Measurements from ENCODE around the gene LRRC7.
A peak's percentile ranks its signal among the peaks of the same experiment; 100 is the strongest.
"Not testable (repeated sequence)": the region's sequence is repeated elsewhere in the genome, so short reads cannot be mapped to it uniquely, and the experiment has no call there.

The LRRC7 gene

DNA sequence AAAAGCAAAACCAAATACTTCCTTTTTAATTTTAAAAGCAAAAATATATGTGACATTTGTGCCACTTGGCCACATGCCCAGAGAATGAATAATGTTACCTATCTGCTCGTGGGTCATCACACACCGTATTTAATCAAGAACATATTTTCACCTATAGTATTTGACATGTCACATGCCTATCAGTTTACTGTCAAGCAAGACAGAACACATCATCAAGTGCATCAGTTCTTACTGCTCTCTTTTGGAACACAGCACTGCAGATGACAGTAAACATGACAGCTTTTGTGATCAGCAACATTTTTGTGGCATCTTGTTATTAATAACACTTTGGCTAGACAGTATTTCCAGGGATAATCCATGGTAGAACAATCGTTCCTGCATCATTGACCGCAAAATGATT, 134.4 kb downstream of the LRRC7 start:
- DNase-seq = no peak

DNA sequence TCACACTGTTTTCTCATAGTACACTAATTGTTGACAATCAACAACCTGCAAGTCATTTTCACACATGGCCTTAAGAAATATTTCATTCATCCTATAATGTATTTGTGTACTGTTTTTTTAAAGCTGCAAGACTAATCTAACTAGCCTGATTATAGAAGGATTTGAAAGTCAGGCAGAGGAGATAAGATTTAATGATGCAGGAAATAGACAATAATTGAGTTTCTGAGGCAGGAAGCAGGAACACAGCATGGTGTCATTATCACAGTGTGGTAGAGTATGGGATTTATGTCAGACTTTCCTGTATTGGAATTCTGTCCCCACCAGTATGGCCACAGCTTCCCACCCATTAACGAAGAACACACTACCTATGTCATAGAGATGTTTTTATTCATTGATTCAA, 138.8 kb downstream of the LRRC7 start:
- no peak for DNase-seq

GRCh38 chr1:69707103-69707502, 139.4 kb downstream of the LRRC7 start:
- no peak for DNase-seq

DNA sequence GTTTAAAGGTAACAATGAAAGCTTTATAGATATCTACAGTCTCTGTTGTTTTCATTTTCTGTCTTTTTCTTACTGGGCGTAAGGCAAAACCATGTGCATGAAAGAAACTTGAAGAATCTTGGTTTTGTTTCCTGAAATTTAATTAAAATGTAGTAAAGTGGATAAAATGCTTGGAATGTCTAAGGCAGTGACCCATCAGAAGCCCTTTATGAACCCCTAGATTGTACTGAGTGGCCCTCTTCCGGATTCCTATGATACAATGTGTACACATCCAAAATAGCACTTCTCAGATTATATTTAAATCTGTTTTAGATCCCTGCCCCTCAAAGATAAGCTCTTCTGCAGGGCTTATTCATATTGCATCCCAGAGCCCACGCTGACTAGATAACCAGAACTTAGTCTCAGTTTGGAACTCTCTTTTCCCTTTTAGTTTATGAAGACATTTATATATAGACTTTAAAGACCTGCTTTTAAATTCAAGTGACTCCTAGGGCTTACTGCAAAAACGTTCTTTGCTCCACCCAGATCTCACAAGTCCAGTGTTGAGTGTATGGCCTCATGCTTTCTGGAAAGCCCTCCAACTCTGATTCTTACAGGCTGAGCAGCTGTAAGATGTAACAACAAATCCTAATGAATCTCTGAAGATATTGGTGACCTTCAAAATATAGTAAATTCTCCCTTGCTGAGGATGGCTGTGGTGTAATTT, 142.9 kb downstream of the LRRC7 start:
- DNase-seq = no peak

DNA sequence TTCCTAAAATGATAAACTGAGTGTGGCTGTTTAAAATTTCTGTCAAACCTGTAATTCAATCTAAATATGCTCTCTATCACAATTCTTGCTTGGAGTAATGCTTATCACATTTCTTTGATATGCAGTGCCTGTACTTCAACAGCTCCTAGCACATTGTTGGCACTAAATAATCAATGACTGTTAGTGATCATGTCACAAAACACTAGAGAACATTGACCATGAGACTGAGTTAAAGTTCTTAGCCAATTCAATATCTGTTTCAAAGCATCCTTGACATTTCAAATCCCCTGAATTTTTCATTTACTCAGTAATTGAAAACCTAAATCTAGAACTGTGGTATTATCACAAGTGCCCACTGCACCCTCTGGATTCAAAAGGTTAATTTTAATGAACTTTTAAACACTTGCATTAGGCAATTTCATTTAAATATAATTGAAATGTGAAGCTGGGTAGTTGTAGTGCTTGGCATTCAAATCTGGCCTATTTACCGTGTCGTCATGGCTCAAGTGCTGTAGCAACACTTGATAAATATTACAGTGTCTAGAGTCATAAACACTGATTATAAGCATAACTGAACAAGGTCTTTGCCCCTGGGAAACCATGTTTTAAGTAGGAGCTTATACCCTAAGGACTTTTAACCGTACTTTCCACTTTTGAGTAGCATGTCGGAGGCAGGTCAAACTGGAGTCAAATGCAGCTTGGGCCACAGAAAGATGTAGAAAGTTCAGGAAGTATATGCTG, 143.6 kb downstream of the LRRC7 start:
- DNase-seq = no peak

- not testable (repeated sequence) for DNase-seq
These were observed 150.1 kb downstream of the LRRC7 start for GRCh38 chr1:69717834-69718233.

- no peak for DNase-seq
These were observed 160.5 kb downstream of the LRRC7 start for GRCh38 chr1:69728206-69728605.

DNA sequence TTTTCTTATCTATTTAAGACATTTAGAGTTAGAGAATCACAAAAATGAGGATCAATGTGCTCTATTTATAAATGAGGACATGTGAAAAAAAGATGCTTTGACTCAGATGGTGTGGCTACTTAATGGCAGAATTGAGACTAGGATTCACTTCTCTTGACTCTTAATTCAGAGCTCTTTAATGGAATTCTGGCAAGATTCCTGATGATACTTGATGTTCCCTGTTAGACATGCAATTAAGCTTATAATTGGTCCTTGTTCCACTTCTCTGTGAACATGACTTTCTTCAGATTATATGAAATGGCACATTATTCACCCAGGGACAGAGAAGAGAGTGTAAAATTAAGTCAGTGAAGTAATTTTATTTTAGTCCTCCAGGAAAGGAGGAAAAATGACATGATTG, 165.3 kb downstream of the LRRC7 start:
- DNase-seq = no peak

- DNase-seq = peak in 1 of 5 experiments; percentile 38
These were observed 169.9 kb downstream of the LRRC7 start for GRCh38 chr1:69737527-69738185.

DNA sequence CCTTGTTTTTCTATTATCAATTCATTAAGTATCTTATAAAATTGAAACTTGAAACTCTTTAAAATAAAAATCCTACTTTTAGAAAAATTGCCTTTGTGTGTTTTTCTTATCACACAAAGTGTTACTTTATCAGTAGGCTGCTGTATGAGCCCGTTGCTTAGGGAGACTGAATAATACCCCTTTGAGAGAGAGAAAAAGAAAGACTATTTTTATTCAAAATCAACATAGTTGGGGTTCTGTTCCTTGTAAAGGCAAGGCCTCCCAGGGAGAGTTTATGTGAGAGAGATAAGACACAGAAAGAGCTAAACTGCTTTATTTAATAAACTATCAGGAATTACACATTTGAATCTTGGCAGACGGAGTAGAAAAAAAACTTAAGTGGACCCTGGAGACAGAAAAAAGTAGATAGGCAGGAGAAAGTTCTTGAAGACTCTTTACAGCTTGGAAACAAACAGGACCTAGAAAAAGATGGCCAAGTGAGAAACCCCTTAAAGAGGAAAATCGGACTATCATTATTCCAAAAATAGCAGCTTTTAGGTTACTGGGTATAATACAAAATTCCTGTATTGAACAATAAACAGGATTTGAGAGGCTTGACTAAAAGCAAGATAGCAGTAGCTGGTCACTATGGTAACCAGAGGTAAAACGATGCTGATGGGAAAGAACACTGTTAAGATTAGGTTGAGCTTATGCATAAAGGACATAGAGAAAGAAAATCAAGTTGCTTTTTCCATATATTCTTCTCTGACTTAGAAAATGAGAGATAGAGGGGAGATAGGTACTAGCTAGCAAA, 170.9 kb downstream of the LRRC7 start:
- DNase-seq = no peak

DNA sequence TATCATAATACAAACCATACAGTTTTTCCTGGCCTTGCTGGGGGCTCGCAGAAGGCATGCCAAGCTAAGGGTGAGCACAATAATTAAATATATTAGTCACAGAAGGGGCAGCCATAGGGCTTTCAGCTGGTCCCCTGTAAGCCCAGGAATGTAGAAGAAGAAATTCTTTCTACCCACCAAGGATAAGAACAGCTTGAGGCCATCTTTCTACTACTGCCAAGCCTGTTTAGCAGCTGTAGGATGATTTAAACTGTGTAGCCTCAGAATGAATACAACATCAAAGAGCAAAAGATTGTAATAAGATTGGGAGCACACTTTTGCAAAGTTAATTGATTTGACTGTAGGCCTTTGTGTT, 171.5 kb downstream of the LRRC7 start:
- no peak for DNase-seq

DNA sequence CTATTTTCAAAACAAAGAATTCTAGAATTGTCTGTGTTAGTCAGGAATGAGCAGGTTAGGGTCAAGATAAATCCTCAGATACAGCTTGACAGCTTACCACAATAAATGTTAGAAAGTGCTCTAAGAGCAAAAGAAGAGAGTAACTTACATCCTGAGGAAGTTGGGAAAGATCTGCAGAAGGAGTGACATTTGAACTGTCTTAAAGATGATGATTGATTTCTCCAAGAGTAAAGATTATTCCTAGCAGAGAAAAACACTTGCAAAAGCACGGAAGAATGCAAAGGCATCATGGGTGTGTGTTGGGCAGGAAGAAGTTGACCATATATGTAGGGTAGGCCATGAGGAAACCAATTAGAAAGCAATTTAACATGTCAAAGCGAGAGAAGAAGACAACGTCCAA, 175.4 kb downstream of the LRRC7 start:
- no peak for DNase-seq

DNA sequence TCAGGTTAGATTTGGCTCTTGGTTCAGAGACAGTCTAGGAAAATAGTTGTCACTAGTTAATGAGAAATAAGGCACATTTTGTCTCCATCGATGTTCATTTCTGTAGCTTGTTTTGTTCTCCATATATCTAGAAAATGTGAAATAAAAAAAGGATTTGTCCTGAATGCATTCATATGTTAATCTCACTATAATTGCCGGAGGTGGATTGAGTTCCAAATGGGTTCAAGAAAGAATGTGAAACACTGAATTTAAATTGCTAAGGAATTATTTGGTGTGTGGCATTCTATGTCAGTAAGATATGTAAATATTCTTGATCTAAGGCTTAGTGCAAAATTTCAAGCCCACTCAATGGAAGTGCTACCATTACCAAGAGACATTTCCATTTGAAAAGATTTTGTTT, 176.7 kb downstream of the LRRC7 start:
- no peak for DNase-seq

DNA sequence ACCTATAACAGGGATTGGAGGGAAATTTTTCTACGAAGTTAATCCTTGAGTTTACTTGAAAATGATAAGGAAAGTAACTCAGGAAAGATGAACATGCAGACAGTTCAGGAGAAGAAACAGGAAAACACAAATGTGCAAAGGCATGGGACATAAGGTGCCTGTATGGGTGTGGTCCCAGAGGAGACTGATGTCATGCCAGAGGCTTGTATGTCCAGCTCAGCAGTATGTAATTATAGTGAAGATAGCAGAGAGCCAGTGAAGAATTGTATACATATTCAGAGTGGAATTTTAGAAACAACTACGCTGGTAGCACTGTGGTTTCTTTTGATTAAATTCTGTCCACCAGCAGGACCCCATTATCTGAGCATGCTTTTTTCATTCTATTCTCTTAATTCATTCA, 179.5 kb downstream of the LRRC7 start:
- no peak for DNase-seq

- DNase-seq = no peak
These were observed 182.9 kb downstream of the LRRC7 start for GRCh38 chr1:69750638-69751037.

GRCh38 chr1:69752831-69753230, 185.1 kb downstream of the LRRC7 start:
- no peak for DNase-seq

GRCh38 chr1:69754521-69754920, 186.8 kb downstream of the LRRC7 start:
- no peak for DNase-seq

- no peak for DNase-seq
These were observed 187.9 kb downstream of the LRRC7 start for GRCh38 chr1:69755647-69756046.

DNA sequence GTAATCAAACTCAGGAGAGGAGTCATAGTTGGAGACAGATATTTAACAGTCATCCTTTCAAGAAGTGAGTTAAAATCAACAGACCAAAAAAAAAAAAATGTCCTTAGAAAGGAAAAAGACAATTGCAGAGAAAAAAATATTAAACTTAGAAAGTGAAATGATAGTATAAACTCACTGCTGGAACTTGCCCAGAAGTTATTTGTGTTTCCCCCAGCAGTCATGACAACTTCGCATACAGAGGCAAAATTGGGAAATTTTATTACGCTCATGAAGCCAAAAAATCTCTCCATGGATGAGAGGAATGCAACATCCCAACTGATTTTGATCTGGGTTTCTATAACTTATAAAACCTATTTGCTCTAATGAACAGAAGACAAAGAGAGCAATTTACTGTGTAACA, 198.2 kb downstream of the LRRC7 start:
- no peak for DNase-seq

DNA sequence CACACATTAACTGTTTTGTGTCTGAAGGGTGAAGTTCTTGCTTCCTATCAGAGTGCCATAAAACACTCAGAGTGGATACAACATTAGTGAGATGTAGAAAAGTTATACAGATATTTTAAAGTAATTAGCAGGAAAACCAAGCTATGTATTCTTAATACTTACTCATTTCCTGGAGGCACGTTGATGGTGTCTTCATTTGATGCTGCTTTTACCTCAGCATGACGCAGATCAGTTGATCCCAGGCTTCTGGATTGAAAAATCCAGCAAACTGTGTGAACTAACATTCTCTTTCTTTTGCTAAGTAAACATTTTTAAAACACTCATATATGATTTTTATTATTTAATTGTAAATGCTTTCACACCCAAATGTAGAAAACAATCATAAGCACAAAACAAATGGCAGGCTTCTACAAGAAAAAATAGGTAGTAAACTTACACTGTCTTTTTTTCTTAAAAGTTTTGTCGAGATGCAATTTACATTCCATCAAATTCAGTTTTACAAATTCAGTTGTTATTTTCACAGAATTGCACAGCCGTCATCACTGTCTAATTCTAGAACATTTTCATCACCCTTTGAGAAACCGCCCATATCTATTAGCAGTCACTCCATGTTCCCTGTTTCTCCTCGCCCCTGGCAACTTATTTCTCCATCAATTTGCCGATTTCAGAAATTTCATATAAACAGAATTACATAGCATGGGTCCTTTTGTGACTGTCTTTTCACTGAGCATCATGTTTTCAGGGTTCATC, 198.9 kb downstream of the LRRC7 start:
- no peak for DNase-seq

DNA sequence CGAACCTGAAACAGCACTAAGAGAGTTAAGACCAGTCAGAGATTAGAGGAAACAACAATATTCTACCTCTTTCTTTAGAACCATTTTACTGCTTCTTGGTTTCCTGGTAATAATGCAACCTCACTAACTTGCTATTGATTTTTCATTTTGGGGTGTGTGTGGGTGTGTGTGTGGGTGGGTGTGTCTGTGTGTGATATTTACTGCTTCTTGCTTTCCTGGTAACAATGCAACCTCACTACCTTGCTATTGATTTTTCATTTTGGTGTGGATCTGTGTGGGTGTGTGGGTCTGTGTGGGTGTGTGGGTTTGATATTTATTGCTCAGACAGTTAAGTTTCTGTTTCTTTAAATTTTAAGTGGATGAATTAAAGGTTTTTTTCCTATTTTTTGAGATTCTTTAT, 208.8 kb downstream of the LRRC7 start:
- no peak for DNase-seq

DNA sequence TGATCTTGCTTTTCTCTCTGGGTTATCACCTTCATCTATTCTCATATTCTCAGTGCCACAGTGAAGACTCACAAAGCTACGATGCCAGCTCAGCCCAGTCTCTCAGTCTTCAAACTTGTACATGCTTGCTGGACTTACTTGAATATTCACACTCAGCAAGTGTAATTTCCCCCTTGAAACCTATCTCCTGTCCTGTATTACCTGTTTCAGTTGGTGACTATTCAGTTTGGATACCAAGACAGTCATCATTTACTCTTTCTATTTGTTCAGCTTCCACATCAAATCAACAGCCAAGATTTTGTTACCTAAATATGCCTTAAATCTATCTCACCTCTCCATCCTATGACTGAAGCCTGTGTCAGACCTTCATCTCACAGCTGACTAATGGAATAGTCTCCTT, 209.7 kb downstream of the LRRC7 start:
- DNase-seq = no peak

DNA sequence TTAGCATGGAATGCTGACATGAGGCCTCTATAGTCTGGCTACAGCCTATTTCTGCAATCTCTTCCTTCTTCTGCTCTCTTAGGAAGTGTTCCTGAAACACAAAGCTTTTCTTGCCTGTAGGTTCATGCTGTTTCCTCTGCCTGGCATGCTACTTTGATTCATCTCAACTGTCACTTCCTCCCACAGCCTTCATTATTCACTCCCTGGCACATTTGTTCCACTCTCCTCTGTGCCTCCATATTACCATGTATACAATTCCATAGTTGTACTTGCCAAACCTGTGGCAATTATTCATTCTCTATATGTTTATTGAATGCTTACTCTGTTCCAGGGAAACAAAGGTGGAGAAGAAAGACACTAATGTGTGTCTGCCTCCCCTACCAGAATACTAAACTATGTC, 210.2 kb downstream of the LRRC7 start:
- DNase-seq = no peak
